ENCODE measurements around the gene SLC8A1.

The SLC8A1 gene

GRCh38 chr2:40220177-40220925, 231.5 kb downstream of the SLC8A1 start:
- no peak for DNase-seq

- no peak for DNase-seq
These were observed 232.7 kb downstream of the SLC8A1 start for GRCh38 chr2:40219141-40219540.

GRCh38 chr2:40218679-40219078, 233.2 kb downstream of the SLC8A1 start:
- DNase-seq = no peak

- DNase-seq = no peak
These were observed 238.3 kb downstream of the SLC8A1 start for GRCh38 chr2:40213619-40214018.

GRCh38 chr2:40213071-40213470, 238.8 kb downstream of the SLC8A1 start:
- no peak for DNase-seq

GRCh38 chr2:40210968-40211353, 240.9 kb downstream of the SLC8A1 start:
- no peak for DNase-seq

- DNase-seq = no peak
These were observed 241.4 kb downstream of the SLC8A1 start for GRCh38 chr2:40210344-40210967.

- no peak for DNase-seq
These were observed 242.1 kb downstream of the SLC8A1 start for GRCh38 chr2:40209761-40210160.

GRCh38 chr2:40208463-40208862, 243.4 kb downstream of the SLC8A1 start:
- no peak for DNase-seq

GRCh38 chr2:40204268-40204667, 247.6 kb downstream of the SLC8A1 start:
- DNase-seq = no peak

- no peak for DNase-seq
These were observed 249.0 kb downstream of the SLC8A1 start for GRCh38 chr2:40202798-40203400.

GRCh38 chr2:40201425-40201824, 250.5 kb downstream of the SLC8A1 start:
- no peak for DNase-seq

GRCh38 chr2:40200366-40200915, 251.4 kb downstream of the SLC8A1 start:
- DNase-seq = no peak

GRCh38 chr2:40199771-40200170, 252.1 kb downstream of the SLC8A1 start:
- no peak for DNase-seq

GRCh38 chr2:40197121-40197520, 254.8 kb downstream of the SLC8A1 start:
- DNase-seq = no peak

GRCh38 chr2:40193670-40194026, 258.2 kb downstream of the SLC8A1 start:
- DNase-seq = no peak

GRCh38 chr2:40192864-40193669, 258.8 kb downstream of the SLC8A1 start:
- DNase-seq = no peak

GRCh38 chr2:40190457-40190856, 261.4 kb downstream of the SLC8A1 start:
- DNase-seq = no peak

- DNase-seq = no peak
These were observed 262.0 kb downstream of the SLC8A1 start for GRCh38 chr2:40189881-40190280.

- DNase-seq = no peak
These were observed 264.8 kb downstream of the SLC8A1 start for GRCh38 chr2:40187054-40187453.

- DNase-seq = no peak
These were observed 267.3 kb downstream of the SLC8A1 start for GRCh38 chr2:40184551-40184950.

GRCh38 chr2:40181855-40182254, 270.0 kb downstream of the SLC8A1 start:
- no peak for DNase-seq

- DNase-seq = no peak
These were observed 272.1 kb downstream of the SLC8A1 start for GRCh38 chr2:40179801-40180200.
